Measurements from ENCODE around the gene CCDC70. TPM values are rescaled to one million over a fixed set of nuclear protein-coding genes. Genes with fewer than 3 reads are reported as not detected.

CCDC70 gene
- total and polyA plus RNA-seq, 12 donors = not detected

DNA sequence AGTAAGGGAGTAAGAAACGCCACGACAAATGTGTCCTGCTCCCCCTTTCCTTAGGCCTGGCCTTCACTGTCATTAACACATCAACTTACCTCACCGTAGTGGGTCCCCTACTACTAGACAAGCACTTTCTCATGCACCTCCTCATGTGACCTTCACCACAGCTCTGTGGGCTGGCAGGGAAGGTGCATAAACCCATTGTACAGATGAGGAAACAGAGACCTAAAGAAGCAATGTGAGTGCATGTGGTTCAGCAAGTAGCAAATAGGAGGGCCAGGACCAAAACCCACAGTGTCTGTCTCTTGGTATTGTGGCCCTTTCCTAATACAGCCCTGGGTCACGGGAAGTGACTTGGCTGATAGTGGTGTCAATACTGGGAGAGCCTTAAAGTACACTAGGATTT is 5.3 kb downstream of the CCDC70 start:
- no peak overlapping the region for H3K27ac ChIP-seq
- ATAC-seq = no peak
- TF ChIP-seq, protein P1, sequence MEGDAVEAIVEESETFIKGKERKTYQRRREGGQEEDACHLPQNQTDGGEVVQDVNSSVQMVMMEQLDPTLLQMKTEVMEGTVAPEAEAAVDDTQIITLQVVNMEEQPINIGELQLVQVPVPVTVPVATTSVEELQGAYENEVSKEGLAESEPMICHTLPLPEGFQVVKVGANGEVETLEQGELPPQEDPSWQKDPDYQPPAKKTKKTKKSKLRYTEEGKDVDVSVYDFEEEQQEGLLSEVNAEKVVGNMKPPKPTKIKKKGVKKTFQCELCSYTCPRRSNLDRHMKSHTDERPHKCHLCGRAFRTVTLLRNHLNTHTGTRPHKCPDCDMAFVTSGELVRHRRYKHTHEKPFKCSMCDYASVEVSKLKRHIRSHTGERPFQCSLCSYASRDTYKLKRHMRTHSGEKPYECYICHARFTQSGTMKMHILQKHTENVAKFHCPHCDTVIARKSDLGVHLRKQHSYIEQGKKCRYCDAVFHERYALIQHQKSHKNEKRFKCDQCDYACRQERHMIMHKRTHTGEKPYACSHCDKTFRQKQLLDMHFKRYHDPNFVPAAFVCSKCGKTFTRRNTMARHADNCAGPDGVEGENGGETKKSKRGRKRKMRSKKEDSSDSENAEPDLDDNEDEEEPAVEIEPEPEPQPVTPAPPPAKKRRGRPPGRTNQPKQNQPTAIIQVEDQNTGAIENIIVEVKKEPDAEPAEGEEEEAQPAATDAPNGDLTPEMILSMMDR (IDR thresholded peaks at IDR 0.05) = no peak

GRCh38 chr13:51869916-51870315 is 8.1 kb downstream of the CCDC70 start:
- intact Hi-C loops (cut with DNase I) = no loop called here
- 89 to 93% methylated on average over 6 of the region's 6 CpGs for WGBS, 2 donors
- H3K4me3 ChIP-seq = no peak overlapping the region
- no peaks in the 10 kb centered on the region for H3K9me3 ChIP-seq
- no peak overlapping the region for H3K27ac ChIP-seq
- H3K27me3 ChIP-seq = no peaks in the 10 kb centered on the region
- ATAC-seq = no peak
- peaks cover 0 to 6% (median 0%) of the 10 kb centered on the region in 9 donors for H3K4me1 ChIP-seq
- H3K36me3 ChIP-seq = no peaks in the 10 kb centered on the region
- no peak for DNase-seq
- TF ChIP-seq, protein P1 (IDR thresholded peaks at IDR 0.05) = no peak

More for the DNA sequence above, 5.3 kb downstream of the CCDC70 start:
- Histone ChIP-seq H3K4me1 (peaks cover 0 to 6% (median 0%) of the 10 kb centered on the region in 9 donors), H3K4me3 (no peak overlapping the region), H3K27me3 (no peaks in the 10 kb centered on the region), H3K9me3 (no peaks in the 10 kb centered on the region), H3K36me3 (no peaks in the 10 kb centered on the region)
- 94 to 95% methylated on average over 4 of the region's 4 CpGs for WGBS, 2 donors
- intact Hi-C loops (cut with DNase I) = no loop called here
- DNase-seq = no peak

GRCh38 chr13:51870616-51871015 is 8.8 kb downstream of the CCDC70 start:
- Histone ChIP-seq H3K4me3 (no peak overlapping the region), H3K4me1 (peaks cover 0 to 6% (median 0%) of the 10 kb centered on the region in 9 donors), H3K36me3 (no peaks in the 10 kb centered on the region), H3K27me3 (no peaks in the 10 kb centered on the region), H3K27ac (no peak overlapping the region), H3K9me3 (no peaks in the 10 kb centered on the region)
- intact Hi-C loops (cut with DNase I) = no loop called here
- ATAC-seq = no peak
- TF ChIP-seq, protein P1 (IDR thresholded peaks at IDR 0.05) = no peak
- WGBS, 2 donors = 61 to 72% methylated on average over 3 of the region's 3 CpGs
- no peak for DNase-seq

DNA sequence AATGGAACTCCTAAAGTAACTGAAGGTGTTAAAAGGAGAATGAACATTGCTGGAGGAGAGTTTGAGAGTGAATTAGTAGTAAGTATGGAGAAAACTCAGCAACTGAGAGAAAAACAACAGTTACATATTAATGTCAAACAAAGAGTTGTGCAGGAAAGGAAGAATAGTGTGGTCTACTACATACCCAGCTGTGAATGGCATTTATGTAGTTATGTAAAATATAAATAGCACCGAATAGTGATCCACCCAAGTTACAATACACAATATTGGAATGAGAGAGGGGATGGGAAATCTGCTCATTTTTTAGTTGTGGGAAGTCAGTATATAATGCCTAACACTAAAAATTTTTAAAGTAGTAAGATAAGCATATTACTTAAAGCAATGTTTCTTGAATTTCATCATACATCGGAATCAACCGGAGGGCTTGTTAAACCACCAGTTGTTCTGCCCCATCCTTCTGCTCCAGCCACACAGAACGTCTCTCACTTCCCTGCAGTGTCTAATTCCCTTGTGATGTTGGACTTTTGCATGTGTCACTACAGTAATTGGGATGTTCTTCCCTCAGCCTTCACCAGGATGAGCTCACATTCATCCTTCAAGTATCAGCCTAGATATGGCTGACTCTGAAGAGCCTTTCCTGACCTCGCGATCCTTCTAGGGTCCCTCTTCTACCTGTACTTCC is 11.5 kb downstream of the CCDC70 start:
- WGBS, 2 donors = 90 to 92% methylated on average over 6 of the region's 6 CpGs
- no peaks in the 10 kb centered on the region for H3K9me3 ChIP-seq

More for the DNA sequence above, 11.5 kb downstream of the CCDC70 start:
- H3K36me3 ChIP-seq = no peaks in the 10 kb centered on the region
- H3K4me1 ChIP-seq = peaks cover 0 to 6% (median 0%) of the 10 kb centered on the region in 9 donors
- no peak overlapping the region for H3K4me3 ChIP-seq
- no peak for ATAC-seq
- intact Hi-C loops (cut with DNase I) = no loop called here
- H3K27me3 ChIP-seq = no peaks in the 10 kb centered on the region
- H3K27ac ChIP-seq = no peak overlapping the region
- DNase-seq = no peak
- TF ChIP-seq, protein P1 (IDR thresholded peaks at IDR 0.05) = no peak
